K562 (cell line): ENCODE measurements around the gene FMN2. TPM values are rescaled to one million over a fixed set of nuclear protein-coding genes. Genes with fewer than 3 reads are reported as not detected.

Experiments
- ATAC-seq: fragments of 200-7000 bp; cut with Tn5 transposase; 3 replicates; pipeline ENCODE4 v1.9.1; 2020; ENCODE audit warnings: moderate library complexity
- BruUV-seq: library from RNA; stranded (reverse); fragments of 400-500 nt; replicated peaks from 2 replicates; lab custom pipeline; 2021; lab: Mats Ljungman, UMichigan
- CTCF ChIA-PET: fragments of 300-600 bp; formaldehyde crosslinking; extraction: SDS; loops from one replicate; lab custom pipeline; 2021; ENCODE audit warnings: low intra/inter-chr PET ratio; lab: Yijun Ruan, JAX
- POLR2A ChIA-PET: fragments of 300-600, 350-650 bp; sonication (Branson Sonifier 250); formaldehyde crosslinking; extraction: SDS; loops from one replicate; lab custom pipeline; 2021; ENCODE audit warnings: antibody characterized with exemption, inconsistent platforms; lab: Yijun Ruan, JAX
- DNase-seq, 4 experiments: peaks; one replicate each; pipeline versions ENCODE4 v3.0.0 to v3.0.0-alpha.2; 2011 to 2018; ENCODE audit warnings: low spot score in 3 of 4, mixed read lengths in 3 of 4; ENCODE audit errors: extremely low read depth in 1 of 4
- FAIRE-seq: peaks from 2 replicates; lab custom pipeline; 2011; peaks lifted over from hg19 to GRCh38; lab: Jason Lieb, UNC
- H2AFZ ChIP-seq: 2 replicates; pipeline ENCODE4 v1.6.0; 2011; ENCODE audit warnings: low read depth, low read length, control low read depth, inconsistent platforms
- H3K27ac ChIP-seq: fragments of 200-600 bp; 3 replicates; pipeline ENCODE4 v1.8.0; 2011; ENCODE audit warnings: low read depth, mild to moderate bottlenecking, control low read depth, inconsistent platforms, low read length, moderate library complexity, mixed read lengths; ENCODE audit errors: extremely low read depth
- H3K27me3 ChIP-seq, 2 experiments: fragments of 300-600 bp in 1 of 2; 2 replicates in 1 of 2; 3 replicates in 1 of 2; pipeline versions ENCODE4 v1.6.0 to v1.8.0; 2011; ENCODE audit warnings: inconsistent platforms in 2 of 2, low read length in 2 of 2, mild to moderate bottlenecking in 1 of 2, mixed read lengths in 1 of 2, moderate library complexity in 1 of 2; ENCODE audit not compliant: control insufficient read depth in 2 of 2, insufficient read depth in 2 of 2
- H3K36me3 ChIP-seq: fragments of 300-600 bp; 3 replicates; pipeline ENCODE4 v1.8.0; 2011; ENCODE audit warnings: mild to moderate bottlenecking, low read length, inconsistent platforms; ENCODE audit not compliant: control insufficient read depth, insufficient read depth
- H3K4me1 ChIP-seq, 2 experiments: fragments of 200-600 bp in 1 of 2; replicated peaks in 1 of 2; 2 replicates in 1 of 2; 3 replicates in 1 of 2; pipeline versions ENCODE4 v1.5.1 to v1.8.0; 2011; ENCODE audit warnings: inconsistent platforms in 2 of 2, low read length in 2 of 2, mild to moderate bottlenecking in 1 of 2, mixed read lengths in 1 of 2, moderate library complexity in 1 of 2; ENCODE audit not compliant: control insufficient read depth in 2 of 2, insufficient read depth in 2 of 2
- H3K4me2 ChIP-seq: 2 replicates; pipeline ENCODE4 v1.6.1; 2011; ENCODE audit warnings: low read length, control low read depth, inconsistent platforms, mixed read lengths; ENCODE audit not compliant: insufficient read depth
- H3K4me3 ChIP-seq: fragments of 200-600 bp; sonication (generic), shearing (Covaris generic); 2 replicates; pipeline ENCODE4 v1.5.1; 2016; ENCODE audit warnings: control low read depth, inconsistent platforms
- H3K79me2 ChIP-seq: fragments of 200-600 bp; 3 replicates; pipeline ENCODE4 v1.8.0; 2011; ENCODE audit warnings: low read length, inconsistent platforms; ENCODE audit not compliant: control insufficient read depth, insufficient read depth
- H3K9ac ChIP-seq, 2 experiments: 2 replicates each; pipeline versions ENCODE4 v1.6.0 to v1.6.1; 2011; ENCODE audit warnings: low read depth in 2 of 2, low read length in 2 of 2, control low read depth in 1 of 2, inconsistent platforms in 1 of 2, mild to moderate bottlenecking in 1 of 2, mixed read lengths in 1 of 2; ENCODE audit not compliant: insufficient read depth in 1 of 2
- H3K9me1 ChIP-seq: one replicate; pipeline ENCODE4 v1.6.0; 2011; ENCODE audit warnings: inconsistent platforms, mild to moderate bottlenecking, low read length, moderate library complexity; ENCODE audit not compliant: control insufficient read depth, insufficient read depth
- H3K9me3 ChIP-seq: replicated peaks from 2 replicates; pipeline ENCODE4 v1.5.1; 2011; ENCODE audit warnings: low read depth, low read length, inconsistent platforms; ENCODE audit not compliant: control insufficient read depth, insufficient read depth
- H4K20me1 ChIP-seq: replicated peaks from 2 replicates; pipeline ENCODE4 v1.6.1; 2011; ENCODE audit warnings: low read length, inconsistent platforms, mixed read lengths; ENCODE audit not compliant: control insufficient read depth, insufficient read depth
- CEBPB ChIP-seq: fragments of 450-650 bp; IDR thresholded peaks from 2 replicates; pipeline ENCODE4 v1.6.1; 2016; ENCODE audit warnings: missing genetic modification characterization, missing compliant biosample characterization
- ETV1 ChIP-seq: fragments of 450-650 bp; conservative IDR thresholded peaks from 2 replicates; pipeline ENCODE4 v1.6.1; 2016; ENCODE audit warnings: missing genetic modification characterization, control low read depth, low read depth, missing compliant biosample characterization
- TCF7 ChIP-seq: sonication (generic); IDR thresholded peaks from 2 replicates; pipeline ENCODE4 v1.6.1; 2016; ENCODE audit warnings: antibody characterized with exemption, borderline replicate concordance
- TRIM24 ChIP-seq, 2 experiments: fragments of 450-650 bp; IDR thresholded peaks; 2 replicates each; pipeline ENCODE4 v1.6.1; 2016
- ZNF436 ChIP-seq: fragments of 250-450, 450-650 bp; sonication (Bioruptor Pico); formaldehyde crosslinking; IDR thresholded peaks from 2 replicates; pipeline ENCODE4 v1.7.0; 2020; ENCODE audit warnings: mild to moderate bottlenecking
- WGBS: fragments of 100-300 bp; shearing (Covaris generic); methylation state at CpG from one replicate; pipeline ENCODE4 v1.1.6; 2016; ENCODE audit warnings: low coverage, mixed read lengths; ENCODE audit not compliant: insufficient coverage; ENCODE audit errors: missing lambda C conversion rate; 5-methylcytosine and 5-hydroxymethylcytosine counted together
- in situ Hi-C: fragments of 300-500 bp; cut with MboI; formaldehyde crosslinking; loops from 4 replicates; pipeline ENCODE4 v1.15.0; 2018; ENCODE audit warnings: inconsistent platforms, mixed read lengths
- intact Hi-C: fragments of 100-400 bp; cut with micrococcal nuclease; formaldehyde crosslinking; loops from 2 replicates; pipeline ENCODE4 v1.14.2; 2022
- polyA plus RNA-seq, 8 experiments: library from polyadenylated mRNA; depleted of rRNA in 4 of 8; stranded (reverse) in 5 of 8; unstranded in 3 of 8; fragments of >200 nt; fragmentation: Nextera tagmentation in 2 of 8; fragmentation: Illumina TruSeq in 1 of 8; extraction: Ambion mirVana in 2 of 8; extraction: Trizol in 1 of 8; gene quantifications; 2 replicates each; pipeline versions ENCODE4 v1.2.1 to v1.2.3, GENCODE V29; 2011 to 2014; ENCODE audit warnings: inconsistent platforms in 1 of 8, missing spikeins in 1 of 8
- total RNA-seq, 7 experiments: library from RNA; depleted of rRNA in 6 of 7; stranded (reverse); fragments of >200 nt in 6 of 7; fragmentation: Illumina TruSeq in 2 of 7; extraction: Trizol in 2 of 7; gene quantifications; 2 replicates each; pipeline versions ENCODE4 v1.2.1 to v1.2.3, GENCODE V29; 2011 to 2021; ENCODE audit warnings: low replicate concordance in 1 of 7

Gene FMN2
- total and polyA plus RNA-seq, 9 of the 15 experiments (the other 6 are each of a cell fraction or from before 2014, with no cell fraction given) = 0.15 to 0.45 (median 0.16) TPM; not detected in 3

GRCh38 chr1:240342251-240342625 is 250.6 kb downstream of the FMN2 start:
- Histone ChIP-seq H3K9me1 (no peaks in the 10 kb centered on the region), H3K27me3 (no peaks in the 10 kb centered on the region), H3K4me2 (no peak overlapping the region), H3K27ac (no peak overlapping the region), H3K4me3 (no peak overlapping the region), H3K4me1 (no peaks in the 10 kb centered on the region), H4K20me1 (no peaks in the 10 kb centered on the region), H3K36me3 (no peaks in the 10 kb centered on the region), H3K9ac (no peak overlapping the region), H2AFZ (no peak overlapping the region), H3K9me3 (no peaks in the 10 kb centered on the region; the same call in 1 of the 2 replicates), H3K79me2 (no peaks in the 10 kb centered on the region)
- ChIA-PET CTCF (no interaction called here), POLR2A (no interaction called here)
- intact Hi-C loops (no loop called here), in situ Hi-C loops (no loop called here)
- WGBS = 0% methylated on average over 3 of the region's 3 CpGs
- DNase-seq (no peak), ATAC-seq (no peak), FAIRE-seq (no peak)
- BruUV-seq = no TSS peak
- TF ChIP-seq TCF7 (no peak), ETV1 (tag) (no peak), ZNF436 (CRISPR knock-in tag) (no peak)

GRCh38 chr1:240343045-240343444 is 251.4 kb downstream of the FMN2 start:
- H3K9ac ChIP-seq = no peak overlapping the region
- no peaks in the 10 kb centered on the region for H3K4me1 ChIP-seq
- no peaks in the 10 kb centered on the region for H3K79me2 ChIP-seq
- ChIA-PET CTCF (no interaction called here), POLR2A (no interaction called here)
- H3K9me1 ChIP-seq = no peaks in the 10 kb centered on the region
- no TSS peak for BruUV-seq
- in situ Hi-C loops (no loop called here), intact Hi-C loops (no loop called here)
- H3K36me3 ChIP-seq = no peaks in the 10 kb centered on the region
- DNase-seq (no peak), ATAC-seq (no peak), FAIRE-seq (no peak)
- H3K9me3 ChIP-seq = no peaks in the 10 kb centered on the region; the same call in 1 of the 2 replicates
- TF ChIP-seq TRIM24 (IDR thresholded peaks at IDR 0.05) (no peak), CEBPB (tag) (0 out of 2 replicates have a peak, but pooled peaks have one; percentile 8)
- H3K27ac ChIP-seq = no peak overlapping the region
- H3K27me3 ChIP-seq = no peaks in the 10 kb centered on the region
- no peaks in the 10 kb centered on the region for H4K20me1 ChIP-seq
- no peak overlapping the region for H3K4me3 ChIP-seq
- no peak overlapping the region for H3K4me2 ChIP-seq
- H2AFZ ChIP-seq = no peak overlapping the region
- 6% methylated on average over 2 of the region's 2 CpGs for WGBS
